NCI-H82 treated with DMSO at 0.1 percent for 48 hours (cell line): ENCODE results near the gene RFPL3.
"Not testable (repeated sequence)": the region's sequence is repeated elsewhere in the genome, so short reads cannot be mapped to it uniquely, and the experiment has no call there.

Experiments used
- DNase-seq: peaks from one replicate; lab custom pipeline; 2025; ENCODE audit not compliant: unreplicated experiment; lab: John Stamatoyannopoulos, UW

Gene RFPL3

DNA sequence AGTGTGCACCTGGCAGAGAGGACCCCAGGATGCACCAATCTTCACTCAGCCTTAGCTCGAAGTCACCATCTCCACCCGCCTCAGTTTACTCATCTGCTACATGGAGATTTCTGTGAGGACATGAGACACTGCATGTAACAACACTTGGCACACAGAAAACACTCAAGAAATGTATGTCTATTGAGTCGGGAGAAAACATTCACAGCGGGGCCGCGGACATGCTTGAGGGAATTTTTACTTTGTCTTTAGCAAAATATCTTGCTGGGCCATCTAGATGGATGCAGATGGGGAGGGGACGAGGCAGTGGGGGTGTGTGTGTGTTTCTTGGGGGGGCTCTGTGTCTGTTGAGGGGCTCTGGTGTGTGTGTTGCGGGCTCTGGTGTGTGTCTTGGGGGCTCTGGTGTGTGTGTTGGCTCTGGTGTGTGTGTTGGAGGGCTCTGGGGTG, 28.4 kb upstream of the RFPL3 start:
- no peak for DNase-seq

DNA sequence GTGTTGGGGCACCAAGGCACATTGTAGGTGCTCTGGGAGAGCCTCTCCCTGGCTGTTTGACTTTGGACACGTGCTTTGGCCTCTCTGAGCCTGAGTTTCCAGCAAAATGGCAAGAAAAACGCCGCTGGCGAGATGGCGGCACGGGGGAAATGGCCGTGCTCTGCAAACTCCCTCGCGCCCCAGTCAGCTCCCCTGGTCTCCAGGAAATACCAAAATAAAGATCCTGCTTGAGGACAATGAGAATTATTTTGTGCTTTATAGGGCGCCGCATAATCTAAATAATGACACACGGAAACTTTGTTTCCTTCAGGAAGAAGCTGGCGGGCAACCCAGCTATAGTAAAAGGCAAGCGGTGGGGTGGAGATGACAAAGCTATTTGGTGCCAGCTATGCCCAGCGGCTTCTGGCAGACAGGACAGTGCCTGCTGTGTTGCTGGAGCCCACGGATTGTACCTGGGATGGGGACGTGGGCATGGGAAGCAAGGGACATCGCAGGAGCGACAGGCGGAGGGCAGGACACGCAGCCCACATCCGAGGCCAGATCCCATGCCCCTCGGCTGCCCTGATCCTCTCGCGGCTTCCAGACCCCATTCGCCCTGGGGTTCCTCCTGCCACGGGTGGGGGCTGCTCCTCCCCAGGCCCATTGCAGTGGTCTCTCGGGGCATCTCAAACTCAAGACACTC, 26.3 kb upstream of the RFPL3 start:
- DNase-seq, result no peak

DNA sequence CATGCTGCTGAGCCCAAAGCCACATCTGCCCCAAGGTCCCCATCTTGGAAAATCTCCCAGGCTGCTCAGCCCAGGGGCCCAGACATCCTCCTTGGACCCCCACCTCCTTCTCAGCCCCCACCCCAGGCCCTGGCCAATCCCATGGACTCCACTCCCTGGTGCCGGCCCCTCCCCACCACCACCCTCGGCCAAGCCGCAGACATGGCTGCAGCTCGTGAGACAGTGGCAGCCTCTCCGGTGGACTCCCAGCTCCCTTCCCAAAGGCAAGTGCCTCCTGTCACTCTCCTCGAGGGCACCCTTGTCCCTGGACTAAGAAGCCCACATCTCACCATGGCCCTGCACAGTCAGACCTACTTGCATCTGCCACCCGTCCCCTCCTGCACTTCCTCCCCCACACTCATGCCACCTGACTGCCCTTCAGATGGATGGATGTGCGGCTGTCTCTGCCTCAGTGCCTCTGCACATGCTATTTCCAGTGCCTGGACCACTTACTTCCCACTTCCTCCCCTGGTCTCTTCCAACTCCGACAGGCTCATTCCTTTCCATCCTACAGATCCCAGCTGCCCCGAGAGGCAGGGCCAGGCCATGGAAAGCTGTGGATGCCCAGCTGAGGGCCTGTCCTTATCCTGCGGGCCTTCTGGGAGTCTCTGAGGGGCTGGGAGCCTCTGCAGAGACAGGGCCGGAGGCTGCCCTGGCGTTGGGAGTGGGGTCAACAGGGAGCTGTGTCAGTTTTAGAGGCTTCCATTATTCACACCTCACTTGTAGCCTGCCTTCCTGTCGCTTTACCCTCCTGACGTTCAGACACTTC, 25.5 kb upstream of the RFPL3 start:
- no peak for DNase-seq

DNA sequence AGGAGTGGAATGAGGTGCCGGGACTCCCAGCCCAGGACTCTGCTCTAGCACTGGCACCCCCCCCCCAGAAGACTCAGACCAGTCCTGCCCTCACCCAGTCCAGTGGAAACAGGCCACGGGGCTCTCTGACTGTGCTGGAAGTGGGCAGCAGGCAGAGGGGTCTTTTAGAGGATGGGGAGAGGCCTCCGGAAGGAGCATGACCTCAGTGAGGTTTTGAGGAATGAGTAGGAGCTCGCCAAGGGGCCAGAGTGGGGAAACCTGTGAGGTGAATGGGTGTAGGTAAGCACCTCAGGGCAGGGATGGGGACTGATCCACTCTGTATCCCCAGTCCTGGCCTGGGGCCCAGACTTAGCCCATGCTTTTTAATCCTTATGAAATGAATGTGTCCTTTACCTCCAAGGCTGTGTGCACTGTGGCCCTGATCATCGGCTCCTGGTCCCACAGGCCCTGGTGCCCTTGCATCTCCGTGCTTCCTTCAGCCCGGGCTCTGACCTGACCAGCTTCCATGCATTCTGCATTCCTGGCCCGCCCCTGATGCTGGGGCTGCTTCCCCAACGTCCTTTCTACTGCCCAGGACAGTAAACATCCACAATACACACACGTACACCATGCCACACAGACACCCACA, 24.4 kb upstream of the RFPL3 start:
- DNase-seq, result no peak

DNA sequence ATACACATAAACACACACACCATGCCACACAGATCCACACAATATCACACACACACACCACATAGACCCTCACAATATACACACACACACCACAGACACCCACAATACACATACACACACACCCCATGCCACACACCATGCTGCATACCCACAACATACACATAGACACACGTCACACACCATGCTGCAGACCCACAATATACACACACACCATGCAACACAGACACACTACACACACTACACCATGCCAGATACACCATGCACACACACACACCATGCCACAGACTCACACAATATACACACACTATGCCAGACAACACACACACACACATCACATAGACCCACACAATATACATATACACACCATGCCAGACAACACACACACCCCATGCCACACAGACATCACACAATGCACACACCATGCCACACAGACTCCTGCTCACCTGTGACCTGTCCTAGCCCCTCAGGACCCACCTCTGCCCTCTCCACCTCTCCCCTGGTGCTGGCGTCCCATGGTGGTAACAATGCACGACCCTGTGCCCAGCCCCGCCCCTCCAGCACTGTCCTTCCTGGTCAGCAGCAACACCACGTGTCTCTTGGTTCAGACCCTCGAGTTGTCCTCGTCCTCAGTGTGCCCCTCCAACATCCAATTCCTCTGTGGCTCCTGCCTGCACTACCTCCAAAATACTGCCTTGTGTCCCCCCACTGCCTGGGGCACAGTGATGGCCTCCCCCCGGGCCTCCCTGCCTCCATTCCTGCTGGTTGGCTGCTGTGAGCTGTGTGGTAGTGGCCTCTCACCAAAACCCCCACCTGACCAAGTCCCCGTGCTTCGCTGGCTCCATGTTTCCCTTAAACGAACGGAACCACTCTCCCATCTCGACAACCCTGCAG, 23.7 kb upstream of the RFPL3 start:
- no peak for DNase-seq

DNA sequence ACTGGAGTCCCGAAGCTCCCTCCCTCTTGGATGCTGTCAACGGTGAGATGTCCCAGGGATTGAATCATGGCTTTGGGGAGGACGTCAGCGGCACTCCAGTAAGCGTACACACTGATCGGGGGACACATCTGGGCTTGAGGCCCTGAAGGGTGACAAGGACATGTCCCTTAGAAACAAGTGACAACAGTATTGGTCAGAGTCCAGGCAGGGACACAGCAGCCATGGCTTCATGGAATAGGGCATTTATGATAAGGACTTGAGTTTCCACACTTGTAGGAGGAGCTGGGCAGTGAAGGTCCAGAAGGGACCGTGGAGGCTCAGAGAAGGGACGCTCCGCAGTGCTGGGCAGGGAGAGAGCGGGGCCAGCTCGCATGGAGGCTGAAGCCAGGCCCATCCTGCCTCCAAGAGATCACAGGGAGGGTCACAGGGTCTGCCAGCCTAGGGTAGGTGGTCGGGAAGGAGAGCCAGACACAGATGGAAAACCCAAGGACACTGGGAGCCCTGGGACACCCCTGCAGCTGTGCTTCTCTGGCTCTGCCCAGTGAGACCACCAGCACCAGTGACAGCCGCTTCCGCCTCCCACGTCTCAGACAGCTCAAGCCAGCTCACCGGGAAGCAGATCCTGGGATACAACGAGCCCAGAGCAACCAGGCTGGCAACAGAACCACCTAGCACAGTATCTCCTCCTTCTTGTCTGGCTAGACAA, 22.9 kb upstream of the RFPL3 start:
- DNase-seq, result no peak

DNA sequence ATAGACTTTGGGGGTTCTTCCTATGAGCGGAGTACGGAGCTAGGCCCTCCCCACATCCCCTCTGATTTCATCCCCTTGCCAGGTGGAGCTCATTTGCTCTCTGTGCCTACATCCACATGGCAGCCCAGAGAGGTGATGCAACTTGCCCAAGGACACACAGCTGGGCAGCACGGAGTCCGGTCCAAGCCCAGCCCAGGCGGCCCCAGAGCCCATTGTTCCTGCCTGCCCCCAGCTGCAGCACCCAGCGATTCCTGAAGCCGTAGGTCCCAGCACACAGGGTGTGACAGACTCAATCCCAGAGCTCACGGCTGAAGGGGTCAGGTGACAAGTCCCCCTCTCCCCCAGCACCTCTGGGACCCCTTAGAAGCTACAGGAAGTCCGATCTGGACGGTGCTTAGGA, 22.2 kb upstream of the RFPL3 start:
- DNase-seq, result no peak

DNA sequence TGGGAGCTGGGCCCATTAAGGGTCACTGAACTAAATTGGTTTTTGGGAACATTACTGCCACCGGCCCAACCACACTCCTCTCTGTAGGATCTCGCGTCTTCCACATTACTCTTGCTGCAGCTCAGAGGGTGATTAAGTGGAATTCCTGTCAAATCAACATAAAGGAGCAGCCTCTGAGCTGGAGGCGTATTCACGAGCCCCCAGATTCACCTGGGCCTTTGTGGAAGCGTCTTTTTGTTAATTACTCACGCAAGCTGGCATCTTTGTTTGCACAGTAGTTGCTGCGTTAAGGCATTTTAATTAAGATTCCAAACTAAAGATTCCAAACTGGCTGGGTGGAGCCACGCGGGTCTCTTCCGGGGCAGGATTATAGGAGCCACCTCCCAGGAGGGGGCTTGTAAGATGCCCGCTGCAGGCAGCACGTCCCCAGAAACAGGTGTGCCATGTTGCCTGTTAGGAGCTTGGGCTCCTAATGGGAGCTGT, 21.5 kb upstream of the RFPL3 start:
- no peak for DNase-seq

DNA sequence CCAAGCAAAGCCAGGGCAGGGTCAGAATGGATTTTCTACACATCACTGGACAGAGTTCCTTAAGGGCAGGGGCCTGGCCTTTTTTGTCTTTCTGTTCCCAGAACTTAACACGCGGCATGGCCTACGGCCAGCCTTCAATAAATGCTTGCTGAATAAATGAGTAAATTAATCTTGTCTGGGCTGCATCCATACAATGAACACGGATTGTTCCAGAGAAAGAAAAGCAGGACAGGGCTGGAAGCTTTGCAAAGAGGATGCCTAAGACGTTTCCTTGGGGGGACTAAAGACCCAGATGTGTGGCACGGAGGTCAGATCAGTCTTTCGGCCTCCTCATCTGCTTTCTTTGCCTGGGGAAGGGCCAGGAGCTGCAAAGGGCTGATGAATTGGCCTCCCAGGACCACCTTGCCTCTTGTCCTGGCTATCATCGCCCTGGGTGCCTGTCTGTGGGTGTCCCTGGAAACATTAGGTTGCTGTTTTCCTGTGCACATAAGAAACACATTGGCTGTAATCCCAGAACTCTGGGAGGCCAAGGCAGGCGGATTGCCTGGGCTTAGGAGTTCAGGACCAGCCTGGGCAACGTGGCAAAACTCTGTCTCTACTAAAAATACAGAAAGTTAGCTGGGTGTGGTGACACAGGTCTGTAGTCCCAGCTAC, 20.8 kb upstream of the RFPL3 start:
- DNase-seq, result no peak

DNA sequence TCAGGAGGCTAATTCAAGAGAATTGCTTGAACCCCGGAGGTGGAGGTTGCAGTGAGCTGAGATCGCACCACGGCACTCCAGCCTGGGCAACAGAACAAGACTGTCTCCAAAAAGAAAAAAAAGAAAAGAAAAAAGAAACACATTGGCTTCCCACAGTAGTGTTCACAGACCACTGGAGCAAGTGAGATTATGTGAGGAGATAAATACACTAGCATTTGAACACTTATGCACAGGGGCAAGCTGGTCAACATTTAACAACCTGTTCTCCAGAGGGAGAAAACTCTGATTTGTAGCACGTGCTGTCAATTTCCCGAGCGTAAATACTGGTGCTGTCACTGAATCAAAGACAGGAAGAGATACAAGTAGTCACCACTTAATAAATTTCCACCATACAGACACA, 20.2 kb upstream of the RFPL3 start:
- not testable (repeated sequence) for DNase-seq

DNA sequence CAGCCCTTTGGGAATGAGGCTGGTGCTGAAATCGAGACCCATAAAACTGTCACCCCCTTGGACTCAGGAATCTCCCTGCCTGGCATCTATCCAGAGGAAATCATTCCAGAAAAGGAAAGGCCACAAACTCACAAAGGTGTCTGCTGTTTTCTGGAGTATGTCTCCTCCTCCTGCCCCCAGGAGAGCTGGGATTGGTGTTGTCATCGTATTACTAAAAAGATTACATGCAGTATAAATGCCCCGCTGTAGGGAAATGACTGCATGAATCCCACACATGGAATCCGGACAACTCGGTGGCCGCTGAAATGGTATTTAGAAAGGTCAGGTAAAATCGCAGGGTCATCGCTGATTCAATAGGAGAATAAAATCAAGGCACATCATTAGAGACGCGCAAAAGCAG, 18.9 kb upstream of the RFPL3 start:
- DNase-seq, result no peak

DNA sequence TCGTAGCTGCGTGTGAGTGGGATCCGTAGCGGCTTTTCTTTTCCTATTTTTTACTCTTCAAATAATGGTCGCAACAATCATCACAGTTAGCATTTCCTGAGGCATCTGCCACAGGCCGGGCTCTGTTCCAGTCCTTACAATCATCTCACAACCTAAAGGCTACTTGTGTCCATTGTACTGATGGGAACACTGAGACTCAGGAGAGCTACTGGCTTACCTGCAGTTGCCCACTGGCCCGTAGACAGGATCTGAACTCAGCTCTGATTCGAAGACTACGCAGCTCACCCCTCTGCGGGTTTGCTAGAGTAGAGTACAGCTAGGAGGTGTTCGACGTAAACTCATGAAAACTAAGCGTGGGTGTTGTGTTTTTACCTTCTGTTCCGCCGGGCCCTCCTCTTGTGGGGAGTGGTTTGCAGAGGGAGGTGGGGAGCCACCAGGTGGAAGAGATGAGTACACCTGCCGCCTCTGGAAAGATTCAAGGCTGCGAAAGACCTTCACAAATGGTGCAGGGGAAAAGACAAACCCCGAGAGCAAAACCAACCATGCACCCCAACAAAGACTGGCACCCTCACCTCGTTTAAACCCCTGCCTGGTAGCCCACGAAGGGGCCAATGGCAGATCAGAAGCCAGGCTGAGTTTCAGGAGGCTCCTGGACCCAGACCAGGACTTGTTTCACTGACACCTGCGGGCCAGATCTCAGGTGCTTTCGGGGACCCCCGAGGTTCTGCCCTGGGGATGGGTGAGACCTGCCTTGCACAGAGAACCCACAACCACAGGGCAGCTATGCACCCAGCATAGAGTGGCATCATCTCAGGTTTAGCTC, 18.3 kb upstream of the RFPL3 start:
- DNase-seq, result no peak

DNA sequence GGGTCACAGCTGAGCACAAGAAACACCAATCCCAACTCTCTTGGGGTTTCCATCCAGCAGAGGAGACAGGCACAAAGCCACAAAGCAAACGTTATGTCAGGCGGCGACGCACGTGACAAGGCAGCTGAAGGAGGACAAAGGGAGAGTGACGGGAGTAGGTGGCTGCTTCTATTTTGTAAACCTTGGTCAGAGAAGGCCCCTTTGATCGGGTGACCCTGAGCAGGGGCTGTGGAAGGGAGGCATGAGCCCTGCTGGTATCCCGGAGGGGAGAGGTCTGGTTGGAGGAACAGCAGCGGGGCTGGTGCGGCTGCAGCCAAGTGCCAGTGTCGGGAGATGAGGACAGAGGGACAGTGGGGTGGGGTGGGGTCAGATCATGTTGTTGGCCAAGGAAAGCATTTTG, 17.3 kb upstream of the RFPL3 start:
- no peak for DNase-seq

DNA sequence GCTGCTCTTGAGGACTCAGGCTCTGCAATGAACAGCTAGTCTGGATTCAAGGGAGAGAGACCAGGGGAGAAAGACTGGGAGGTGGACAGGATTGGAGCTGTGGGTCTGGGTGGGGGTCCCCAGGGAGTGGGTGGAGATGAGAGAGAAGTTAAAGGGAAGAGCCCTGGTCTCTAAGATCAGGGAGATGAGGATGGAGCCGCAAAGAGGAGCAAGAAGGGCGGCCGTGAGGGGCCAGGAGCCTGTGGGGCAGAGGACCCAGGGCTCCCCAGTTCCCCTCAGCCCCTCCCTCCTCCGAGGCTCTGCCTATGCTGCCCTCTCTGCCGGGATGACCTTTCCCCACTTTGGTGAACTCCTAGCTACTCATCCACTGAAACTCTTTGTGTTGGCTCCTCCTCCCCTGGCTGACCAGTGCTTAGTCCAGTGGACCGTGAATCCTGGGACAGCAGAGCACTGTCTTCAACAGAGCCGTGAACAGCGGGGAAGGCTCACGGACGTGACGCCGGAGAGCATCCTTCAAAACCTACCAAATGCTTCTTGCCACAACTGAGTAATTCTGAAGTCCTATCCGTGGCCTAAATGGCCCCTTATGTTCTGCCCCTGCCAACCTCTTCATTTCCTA, 16.4 kb upstream of the RFPL3 start:
- no peak for DNase-seq

DNA sequence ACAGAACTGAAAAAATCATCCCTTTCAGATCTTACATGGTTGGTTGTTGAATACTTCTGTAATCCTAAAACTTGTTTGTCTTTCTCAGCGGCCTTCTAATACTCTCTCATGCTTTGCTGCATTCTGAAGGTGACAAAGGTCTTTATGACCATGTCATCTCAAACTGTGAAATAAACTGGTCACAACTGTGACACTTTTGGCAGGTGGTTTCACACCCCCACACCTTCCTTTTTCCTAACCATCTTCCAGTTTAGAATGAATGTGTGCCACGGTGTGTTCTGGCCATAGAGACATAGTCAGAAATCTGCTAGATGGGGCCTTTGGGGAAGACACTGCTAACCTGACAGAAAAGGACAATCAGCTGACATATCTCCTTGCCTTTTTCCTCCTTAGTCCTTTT, 14.7 kb upstream of the RFPL3 start:
- DNase-seq, result no peak

DNA sequence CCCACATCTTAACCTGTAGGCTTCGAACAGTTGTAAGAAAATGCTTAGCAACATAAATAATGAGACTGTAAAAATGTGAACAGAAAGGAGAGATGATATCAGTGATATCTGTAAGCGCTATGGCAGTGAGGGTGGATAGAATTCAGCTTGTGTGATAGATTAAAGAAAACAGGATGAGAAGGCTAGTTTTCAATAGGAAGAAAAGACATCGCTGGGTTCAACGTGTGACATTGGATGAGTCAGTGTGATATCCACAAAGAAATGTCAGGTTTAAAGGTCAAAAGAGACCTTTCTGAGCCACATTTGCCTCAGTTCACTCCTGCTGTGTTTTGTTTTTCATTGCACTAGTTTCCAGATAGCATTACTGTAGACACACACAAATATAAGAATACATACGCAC, 13.7 kb upstream of the RFPL3 start:
- no peak for DNase-seq

DNA sequence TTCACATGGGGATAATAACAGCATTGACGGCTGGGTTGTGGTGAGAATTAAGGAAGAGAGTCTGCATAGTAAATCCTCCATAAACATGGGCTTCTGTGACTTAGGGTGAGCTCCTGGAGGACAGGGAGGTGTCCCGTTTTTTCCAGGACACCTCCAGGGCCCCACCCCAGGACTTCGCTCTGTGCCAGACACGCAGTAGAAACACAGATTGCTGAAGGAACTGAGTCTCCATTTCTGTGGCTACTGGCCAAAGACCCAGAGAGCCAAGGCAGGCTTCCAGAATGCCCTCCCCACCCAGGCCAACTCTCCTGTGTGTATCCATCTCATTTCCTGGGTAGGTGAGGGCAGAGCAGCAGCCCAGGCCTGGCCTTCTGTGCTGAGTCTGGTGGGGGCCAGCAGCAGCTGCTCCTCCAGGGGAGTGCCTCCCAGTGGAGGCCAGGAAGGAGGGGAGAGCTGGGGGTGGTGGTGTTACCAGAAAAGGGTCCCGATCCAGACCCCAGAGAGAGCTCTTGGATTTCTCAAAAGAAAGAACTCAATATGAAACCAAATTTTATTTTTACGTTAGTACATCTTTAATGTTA, 9.5 kb upstream of the RFPL3 start:
- no peak for DNase-seq

DNA sequence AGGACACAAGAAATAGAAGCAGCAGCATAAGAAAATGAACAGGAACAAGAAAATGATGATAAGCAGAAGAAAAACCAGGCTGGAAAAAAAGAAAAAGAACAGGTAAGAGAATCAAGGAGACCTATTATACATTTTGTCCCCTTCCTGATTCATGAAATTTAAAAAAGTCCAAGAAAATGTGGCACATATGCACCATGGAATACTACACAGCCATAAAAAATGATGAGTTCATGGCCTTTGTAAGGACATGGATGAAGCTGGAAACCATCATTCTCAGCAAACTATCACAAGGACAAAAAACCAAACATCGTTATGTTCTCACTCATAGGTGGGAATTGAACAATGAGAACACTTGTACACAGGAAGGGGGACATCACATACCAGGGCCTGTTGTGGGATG, 5.8 kb upstream of the RFPL3 start:
- not testable (repeated sequence) for DNase-seq
